Esophagus muscularis mucosa (tissue), 4 donors: Measurements from ENCODE around the gene OXNAD1.

Source experiments
- EP300 ChIP-seq: sonication (generic); formaldehyde crosslinking; IDR thresholded peaks from one replicate; pipeline ENCODE4 v1.6.1; 2017; ENCODE audit warnings: antibody characterized with exemption
- POLR2A ChIP-seq: fragments of 450-650 bp; IDR thresholded peaks from one replicate; pipeline ENCODE4 v1.6.1; 2017; ENCODE audit warnings: antibody characterized with exemption, moderate library complexity, mild to moderate bottlenecking, low read depth
- POLR2AphosphoS5 ChIP-seq, 2 donors: sonication (generic); formaldehyde crosslinking; IDR thresholded peaks; one replicate each; pipeline ENCODE4 v1.6.1; 2017; ENCODE audit warnings: antibody characterized with exemption in 2 of 2
- TF ChIP-seq, protein P1 (sequence below), 3 experiments: fragments of 200-600 bp in 2 of 3; fragments of 450-650 bp in 1 of 3; sonication (generic) in 2 of 3; IDR thresholded peaks; one replicate each; pipeline ENCODE4 v1.5.1; 2017 to 2019; ENCODE audit warnings: antibody characterized with exemption in 3 of 3, mild to moderate bottlenecking in 2 of 3, moderate library complexity in 1 of 3

DNA sequence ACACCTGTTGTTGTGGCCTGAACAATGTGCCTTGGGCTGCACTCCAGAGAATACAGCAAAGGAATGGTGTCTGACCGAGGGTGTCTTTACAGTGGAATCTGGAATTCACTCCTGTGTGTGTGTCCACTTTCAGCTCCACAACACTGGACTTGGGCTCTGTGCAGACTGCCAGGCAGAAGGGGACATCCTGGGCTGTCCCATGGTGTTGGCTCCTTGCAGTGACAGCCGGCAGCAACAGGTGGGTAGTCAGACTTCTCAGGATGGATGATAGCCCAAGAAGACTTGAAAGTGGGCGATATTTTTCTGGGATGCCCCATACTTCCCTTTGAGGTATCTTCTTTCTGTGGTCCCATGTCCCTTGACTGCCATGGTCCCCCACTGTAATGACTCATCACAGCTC is 45.2 kb upstream of the OXNAD1 start:
- no peak for TF ChIP-seq POLR2A
- TF ChIP-seq, protein P1, sequence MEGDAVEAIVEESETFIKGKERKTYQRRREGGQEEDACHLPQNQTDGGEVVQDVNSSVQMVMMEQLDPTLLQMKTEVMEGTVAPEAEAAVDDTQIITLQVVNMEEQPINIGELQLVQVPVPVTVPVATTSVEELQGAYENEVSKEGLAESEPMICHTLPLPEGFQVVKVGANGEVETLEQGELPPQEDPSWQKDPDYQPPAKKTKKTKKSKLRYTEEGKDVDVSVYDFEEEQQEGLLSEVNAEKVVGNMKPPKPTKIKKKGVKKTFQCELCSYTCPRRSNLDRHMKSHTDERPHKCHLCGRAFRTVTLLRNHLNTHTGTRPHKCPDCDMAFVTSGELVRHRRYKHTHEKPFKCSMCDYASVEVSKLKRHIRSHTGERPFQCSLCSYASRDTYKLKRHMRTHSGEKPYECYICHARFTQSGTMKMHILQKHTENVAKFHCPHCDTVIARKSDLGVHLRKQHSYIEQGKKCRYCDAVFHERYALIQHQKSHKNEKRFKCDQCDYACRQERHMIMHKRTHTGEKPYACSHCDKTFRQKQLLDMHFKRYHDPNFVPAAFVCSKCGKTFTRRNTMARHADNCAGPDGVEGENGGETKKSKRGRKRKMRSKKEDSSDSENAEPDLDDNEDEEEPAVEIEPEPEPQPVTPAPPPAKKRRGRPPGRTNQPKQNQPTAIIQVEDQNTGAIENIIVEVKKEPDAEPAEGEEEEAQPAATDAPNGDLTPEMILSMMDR (IDR thresholded peaks at IDR 0.05), result no peak
- TF ChIP-seq POLR2AphosphoS5 (IDR thresholded peaks at IDR 0.05), result no peak
- TF ChIP-seq EP300, result no peak
